ENCODE measurements around the gene UBFD1. TPM values are rescaled to one million over a fixed set of nuclear protein-coding genes. Genes with fewer than 3 reads are reported as not detected.
A peak's percentile ranks its signal among the peaks of the same experiment; 100 is the strongest.
"Not testable (repeated sequence)": the region's sequence is repeated elsewhere in the genome, so short reads cannot be mapped to it uniquely, and the experiment has no call there.

Gene UBFD1
- polyA plus RNA-seq, 10 donors = 56.2 to 74.5 (median 65.7) TPM

GRCh38 chr16:23564575-23565363 lies 7.2 kb downstream of the UBFD1 start:
- DNase-seq = no peak

- DNase-seq = no peak
Observed at GRCh38 chr16:23566724-23567123, 9.2 kb downstream of the UBFD1 start.

GRCh38 chr16:23567602-23568001 lies 10.1 kb downstream of the UBFD1 start:
- no peak for DNase-seq

DNA sequence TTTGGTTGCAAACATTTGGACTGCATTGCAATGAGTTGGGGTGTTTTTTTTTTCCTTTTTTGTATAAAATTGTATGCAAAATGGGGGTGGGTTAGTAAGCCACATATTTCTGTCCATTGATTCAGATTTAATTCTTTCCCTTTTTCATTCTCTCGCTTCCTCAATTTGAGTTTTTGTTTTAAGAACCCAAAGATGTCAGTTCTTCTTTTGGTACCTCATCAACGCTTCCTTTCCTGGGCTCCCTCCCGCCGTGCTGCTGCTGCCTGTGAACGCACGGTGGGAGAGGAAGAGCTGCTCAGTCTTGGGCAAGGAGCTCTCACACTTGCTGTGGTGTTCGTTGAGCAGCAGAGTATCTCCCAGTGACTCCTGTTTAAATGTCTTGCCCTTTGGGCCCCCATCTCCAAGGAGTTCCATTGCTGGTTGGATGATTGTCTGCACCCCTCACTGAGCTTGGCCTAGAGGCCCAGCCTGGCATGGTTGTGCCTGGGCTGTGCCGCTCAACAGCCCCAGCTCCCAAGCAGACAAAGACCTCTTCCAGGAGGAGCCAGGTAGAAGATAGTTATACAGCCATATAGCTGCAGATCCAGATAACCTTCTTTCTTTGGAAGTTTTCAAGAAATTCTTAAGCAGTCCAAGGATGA lies 13.6 kb downstream of the UBFD1 start:
- DNase-seq = peak in 1 of 3 donors; percentile 14

- no peak for DNase-seq
Observed at GRCh38 chr16:23571895-23572294, 14.4 kb downstream of the UBFD1 start.

DNA sequence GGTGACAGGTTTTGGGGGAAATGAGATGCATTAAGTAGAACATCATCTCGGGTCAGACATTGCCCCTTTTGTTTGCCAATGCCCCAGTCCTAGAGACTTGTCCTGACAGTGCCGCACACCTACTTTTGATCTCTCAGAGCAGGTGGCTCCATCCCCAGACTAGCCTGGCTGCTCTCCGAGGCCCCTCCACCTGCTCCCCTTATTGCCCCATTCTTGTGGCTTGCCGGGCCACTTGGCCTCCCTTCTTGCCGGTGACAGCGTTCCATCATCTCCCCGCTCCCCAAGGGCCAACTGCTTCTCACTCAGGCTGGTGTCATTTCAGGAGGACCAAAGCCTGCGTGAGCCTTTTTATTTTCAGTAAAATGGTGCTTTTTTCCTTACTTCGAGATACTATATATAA lies 14.9 kb downstream of the UBFD1 start:
- DNase-seq = no peak

DNA sequence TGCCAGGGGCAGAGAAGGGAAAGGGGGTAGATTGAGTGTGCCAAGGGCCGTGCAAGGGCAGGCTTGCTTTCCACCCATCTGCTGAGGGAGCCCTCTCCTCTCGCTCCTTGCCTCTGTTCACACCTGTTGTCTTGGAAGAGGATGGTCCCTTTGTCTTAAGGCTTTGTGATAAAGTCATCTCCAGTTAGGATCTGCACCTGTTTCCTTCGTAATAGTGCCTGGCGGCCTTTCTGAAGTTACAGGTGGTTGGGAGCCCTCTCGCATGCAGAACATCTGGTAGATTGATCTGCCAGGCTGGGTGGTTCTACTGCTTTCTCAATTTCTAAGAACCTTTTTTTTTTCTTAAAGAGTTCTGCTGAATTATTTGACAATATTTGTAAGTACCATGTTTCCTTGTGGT lies 16.3 kb downstream of the UBFD1 start:
- DNase-seq = no peak

DNA sequence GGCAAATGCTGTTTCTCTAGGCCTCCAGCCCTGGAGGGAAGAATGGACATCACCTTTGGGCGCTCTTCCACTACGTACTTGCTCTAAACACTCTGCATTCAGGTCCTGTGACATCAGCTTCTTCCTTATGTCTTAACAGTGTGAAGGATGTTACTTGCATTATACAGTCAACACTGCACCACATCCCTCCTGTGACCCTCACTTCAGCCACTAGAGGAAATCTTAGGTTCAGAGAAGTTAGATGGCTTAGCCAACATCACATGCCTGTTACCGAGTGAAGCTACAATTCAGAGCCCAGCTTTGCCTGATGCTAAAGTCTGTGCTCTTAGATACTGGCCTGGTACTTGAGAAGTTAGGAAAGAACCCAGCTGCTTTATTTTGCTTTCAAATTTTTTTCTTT lies 18.3 kb downstream of the UBFD1 start:
- DNase-seq = no peak

DNA sequence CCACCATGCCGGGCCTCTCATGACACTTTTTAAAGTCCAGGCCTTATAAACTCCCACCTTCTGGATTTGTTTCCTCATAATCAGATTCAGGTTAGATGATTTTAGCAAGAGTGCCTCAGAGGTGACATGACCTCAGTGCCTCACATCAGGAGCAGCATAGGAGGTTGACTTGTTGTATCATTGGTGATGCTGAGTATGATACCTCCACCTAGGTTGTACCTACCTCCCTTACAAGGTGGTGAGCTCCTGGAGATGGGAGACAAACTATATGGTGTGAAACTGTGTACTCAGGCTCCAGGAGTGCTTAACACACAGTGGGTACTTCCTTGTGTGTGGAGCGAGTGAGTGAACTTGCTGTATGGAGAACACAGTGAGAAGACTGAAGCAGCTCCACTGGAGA lies 20.0 kb downstream of the UBFD1 start:
- DNase-seq = no peak

DNA sequence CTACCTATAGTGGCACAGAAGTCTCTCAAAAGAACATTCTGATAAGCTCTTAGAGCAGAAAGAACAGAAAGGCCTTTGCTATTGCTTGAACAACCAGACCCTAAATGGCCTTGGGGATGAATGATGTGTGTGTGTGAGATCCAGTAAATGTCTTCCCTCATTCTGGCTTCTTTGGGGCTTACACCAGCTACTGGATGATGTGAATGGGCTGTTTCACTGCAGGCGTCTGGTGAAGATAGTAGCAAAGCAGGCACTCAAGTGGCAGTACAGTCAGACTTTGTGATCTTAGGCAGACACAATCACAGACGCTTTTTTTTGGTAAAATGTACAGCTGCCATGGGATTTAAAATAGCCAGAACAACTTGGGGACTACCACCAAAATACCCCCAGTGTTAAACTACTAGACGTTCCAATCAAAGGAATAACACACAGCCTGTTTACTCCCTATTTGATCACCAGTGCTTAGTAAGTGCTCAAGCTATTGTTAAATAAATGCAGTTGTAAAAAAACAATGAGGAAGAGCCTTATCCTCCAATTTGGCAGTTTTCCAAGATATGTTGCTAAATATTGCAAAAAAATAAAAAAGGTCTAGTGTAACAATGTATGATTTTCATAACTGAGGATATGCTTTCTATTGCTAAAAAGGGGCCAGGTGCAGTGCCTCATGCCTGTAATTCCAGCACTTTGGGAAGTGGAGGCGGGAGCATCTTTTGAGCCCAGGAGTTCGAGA lies 20.7 kb downstream of the UBFD1 start:
- DNase-seq = no peak

DNA sequence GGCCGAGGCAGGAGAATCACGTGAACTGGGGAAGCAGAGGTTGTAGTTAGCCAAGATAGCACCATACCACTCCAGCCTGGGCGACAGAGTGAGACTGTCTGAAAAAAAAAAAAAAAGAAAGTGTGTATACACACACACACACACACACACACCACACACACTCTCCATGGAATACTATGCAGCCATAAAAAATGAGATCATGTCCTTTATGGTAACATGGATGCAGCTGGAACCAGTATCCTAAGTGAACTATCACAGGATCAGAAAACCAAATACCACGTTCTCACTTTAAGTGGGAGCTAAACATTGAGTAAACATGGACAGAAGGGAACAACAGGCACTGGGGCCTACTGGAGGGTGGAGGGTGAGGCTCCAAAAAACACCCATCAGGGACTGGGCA lies 21.8 kb downstream of the UBFD1 start:
- DNase-seq = no peak

- no peak for DNase-seq
Observed at GRCh38 chr16:23580391-23580790, 22.9 kb downstream of the UBFD1 start.

DNA sequence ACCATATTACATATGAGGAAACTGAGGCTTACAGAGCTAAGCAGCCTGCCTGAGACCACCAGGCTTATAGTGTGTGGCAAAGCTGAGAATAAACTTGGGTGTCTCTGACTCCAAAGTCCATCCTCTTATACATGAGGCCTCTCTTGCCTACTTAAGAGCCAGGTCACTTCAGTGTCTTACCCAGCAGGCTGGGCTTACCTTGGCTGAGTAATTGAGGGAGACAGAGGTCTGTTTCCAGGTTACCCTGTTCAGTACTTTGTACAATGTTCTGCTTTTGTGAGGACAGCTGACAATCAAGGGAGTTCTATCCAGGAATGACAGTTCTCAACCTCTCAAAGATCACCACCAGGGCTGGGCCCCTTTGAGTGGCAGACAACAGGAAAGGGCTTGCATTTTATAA lies 24.2 kb downstream of the UBFD1 start:
- DNase-seq = no peak

DNA sequence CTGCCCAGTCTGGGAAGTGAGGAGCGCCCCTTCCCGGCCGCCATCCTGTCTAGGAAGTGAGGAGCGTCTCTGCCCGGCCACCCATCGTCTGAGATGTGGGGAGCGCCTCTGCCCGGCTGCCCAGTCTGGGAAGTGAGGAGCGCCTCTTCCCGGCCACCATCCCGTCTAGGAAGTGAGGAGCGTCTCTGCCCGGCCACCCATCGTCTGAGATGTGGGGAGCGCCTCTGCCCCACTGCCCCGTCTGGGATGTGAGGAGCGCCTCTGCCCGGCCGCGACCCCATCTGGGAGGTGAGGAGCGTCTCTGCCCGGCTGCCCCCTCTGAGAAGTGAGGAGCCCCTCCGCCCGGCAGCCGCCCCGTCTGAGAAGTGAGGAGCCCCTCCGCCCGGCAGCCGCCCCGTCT lies 25.7 kb downstream of the UBFD1 start:
- not testable (repeated sequence) for DNase-seq

DNA sequence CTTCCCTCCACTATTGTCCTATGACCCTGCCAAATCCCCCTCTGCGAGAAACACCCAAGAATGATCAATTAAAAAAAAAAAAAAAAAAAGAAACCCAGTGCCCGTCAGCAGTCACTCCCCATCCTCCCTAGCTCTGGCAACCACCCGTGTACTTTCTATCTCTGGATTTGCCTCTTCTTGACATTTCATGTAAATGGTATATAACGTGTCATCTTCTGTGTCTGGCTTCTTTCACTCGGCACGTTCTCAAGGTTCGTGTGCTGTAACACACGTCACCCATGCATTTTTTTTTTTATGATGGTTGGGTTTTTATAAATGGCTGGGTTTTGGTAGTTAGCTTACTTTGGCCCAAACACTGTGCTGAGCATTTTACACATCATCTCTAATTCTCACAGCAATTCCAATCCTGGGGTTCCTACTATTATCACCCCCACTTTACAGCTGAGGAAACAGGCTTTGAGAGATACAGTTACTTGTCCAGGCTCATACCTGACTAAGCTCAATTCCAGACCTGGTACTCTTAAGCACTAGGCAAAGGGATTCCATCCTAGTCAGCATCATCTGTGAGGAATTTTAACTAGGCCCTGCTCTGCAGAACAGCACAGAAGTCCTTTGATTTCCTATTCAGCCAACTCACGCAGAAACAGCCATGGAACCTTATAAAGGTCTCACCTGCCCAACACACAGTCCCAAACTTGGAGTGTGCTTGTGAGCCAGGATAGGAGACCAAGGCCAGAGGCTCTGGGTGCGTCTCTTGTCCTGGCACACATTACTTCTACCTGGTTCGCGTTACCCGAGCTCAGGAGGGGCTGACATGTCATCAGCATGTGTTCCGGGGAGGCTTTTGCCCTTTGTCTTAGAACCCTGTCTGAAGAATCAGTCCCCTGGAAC lies 26.9 kb downstream of the UBFD1 start:
- DNase-seq = no peak

- DNase-seq = peak in 1 of 3 donors; percentile 33
Observed at GRCh38 chr16:23587726-23588125, 30.2 kb downstream of the UBFD1 start.

DNA sequence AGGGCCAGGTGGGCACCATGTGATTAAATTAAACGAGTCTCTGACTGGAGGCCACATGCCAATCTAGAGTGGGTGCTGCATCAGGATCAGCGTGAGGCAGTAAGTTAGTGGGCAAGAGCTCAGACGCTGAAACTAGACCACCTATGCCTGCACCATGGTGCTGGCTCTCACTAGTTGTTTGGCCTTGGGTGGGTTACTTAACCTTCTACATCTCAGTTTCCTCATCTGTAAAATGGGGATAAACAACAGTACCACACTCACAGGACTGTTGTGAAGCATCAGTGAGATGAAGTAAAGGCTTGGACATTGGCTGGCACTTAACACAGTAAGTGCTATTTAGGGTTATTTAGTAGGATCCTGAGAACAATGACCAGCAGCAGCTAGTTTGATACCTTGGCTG lies 32.7 kb downstream of the UBFD1 start:
- no peak for DNase-seq

- no peak for DNase-seq
Observed at GRCh38 chr16:23594186-23594585, 36.7 kb downstream of the UBFD1 start.

DNA sequence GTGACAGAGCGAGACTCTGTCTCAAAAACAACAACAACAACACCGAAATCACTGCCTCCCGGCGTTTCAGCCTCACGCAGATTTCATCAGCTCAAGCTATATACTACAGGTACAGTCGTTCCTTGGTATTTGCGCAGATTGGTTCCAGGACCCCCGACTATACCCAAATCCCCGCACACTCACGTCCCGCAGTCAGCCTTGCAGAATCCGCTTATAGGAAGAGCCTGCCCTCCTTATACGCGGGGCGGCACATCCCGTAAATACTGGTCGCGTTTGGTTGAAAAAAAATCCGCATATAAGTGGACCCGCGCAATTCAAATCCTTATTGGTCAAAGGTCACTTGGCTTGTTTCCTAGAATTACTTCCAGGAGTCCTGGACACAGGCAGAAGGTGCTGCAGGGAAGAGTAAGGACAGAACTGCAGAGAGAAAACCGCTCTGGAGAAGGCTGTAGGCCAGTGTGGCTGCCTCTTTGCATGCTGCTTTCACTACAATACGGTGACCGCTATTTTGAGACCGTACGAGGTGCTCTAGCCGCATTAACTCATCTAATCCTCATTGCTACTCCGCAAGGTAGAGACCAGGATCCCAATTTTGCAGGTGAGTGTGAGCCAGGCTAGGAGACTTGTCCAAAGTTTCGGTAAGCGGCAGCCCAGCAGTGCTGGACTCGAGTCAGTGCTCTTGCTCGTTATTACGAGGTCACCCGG lies 37.9 kb downstream of the UBFD1 start:
- DNase-seq = peak in 1 of 3 donors; percentile 5

DNA sequence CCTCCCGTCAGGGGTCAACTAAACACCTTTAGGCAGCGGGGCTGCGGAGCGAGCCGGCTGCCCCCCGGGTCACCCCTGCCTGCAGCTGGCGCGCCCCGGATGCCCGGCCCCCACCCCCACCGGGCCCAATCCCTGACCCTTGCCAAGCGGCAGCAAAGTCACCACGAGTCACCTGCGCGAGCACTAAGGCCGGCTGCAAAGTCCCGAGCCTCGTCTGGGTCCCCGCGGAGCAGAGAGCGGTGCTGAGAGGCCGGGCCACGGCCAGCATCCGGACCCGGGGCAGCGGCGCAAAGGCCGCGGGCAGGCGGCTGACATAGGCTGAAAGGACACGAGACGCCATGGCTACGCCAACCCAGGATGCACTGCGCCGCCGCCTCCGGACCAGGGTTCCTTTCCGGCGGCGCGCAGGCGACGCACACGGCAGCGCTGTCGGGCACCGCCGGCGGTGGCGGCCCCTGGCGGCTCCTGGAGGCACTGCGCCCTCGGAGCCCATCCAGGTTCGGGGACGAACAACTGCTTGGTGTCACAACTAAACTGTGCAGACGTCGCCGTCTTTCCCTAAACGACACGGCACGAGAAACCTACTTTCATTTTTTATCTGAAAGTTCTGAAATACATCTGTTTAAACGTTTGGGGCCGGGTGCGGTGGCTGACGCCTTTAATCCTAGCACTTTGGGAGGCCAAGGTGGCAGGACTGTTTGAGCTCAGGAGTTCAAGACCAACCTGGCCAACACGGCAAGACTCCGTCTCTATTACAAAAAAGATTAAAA lies 38.6 kb downstream of the UBFD1 start, which contains the start of gene NDUFAB1:
NDUFAB1 (minus strand) TSS at position 366 of the 770 bp plus-strand sequence; CDS start at position 340, 26 bp downstream.
- peak; percentile 87 to 97 (median 91) for DNase-seq
